ENCODE results near the gene TARBP1.

Gene TARBP1

GRCh38 chr1:234408757-234409156, 70.2 kb downstream of the TARBP1 start:
- H4K20me1 ChIP-seq (ENCODE audit: insufficient read depth, low read length) = no peaks in the 10 kb centered on the region
- H3K79me2 ChIP-seq (ENCODE audit: insufficient read depth, low read length) = no peaks in the 10 kb centered on the region
- H3K9me3 ChIP-seq (ENCODE audit: low read length) = no peaks in the 10 kb centered on the region
- H3K9me2 ChIP-seq (ENCODE audit: low read depth, low read length) = no peaks in the 10 kb centered on the region
- no peak overlapping the region for H3K27ac ChIP-seq (ENCODE audit: low read depth, low read length, poor library complexity, severe bottlenecking)
- H3K36me3 ChIP-seq (ENCODE audit: insufficient read depth, low read length) = peaks cover 49% of the 10 kb centered on the region; the same call in 1 of the 2 replicates
- no peaks in the 10 kb centered on the region for H3F3A ChIP-seq (ENCODE audit: insufficient read depth, low read length)
- TF ChIP-seq EZH2 (IDR thresholded peaks at IDR 0.05; ENCODE audit: borderline replicate concordance, low read length) (no peak), CTCF (IDR thresholded peaks at IDR 0.05; ENCODE audit: low read length) (no peak)
- no peak overlapping the region for H3K9ac ChIP-seq (ENCODE audit: low read length)
- no peak overlapping the region for H3K4me3 ChIP-seq (ENCODE audit: low read depth, low read length, poor library complexity, severe bottlenecking)
- H2AFZ ChIP-seq (ENCODE audit: low read length) = no peak overlapping the region
- H3K4me2 ChIP-seq (ENCODE audit: low read length) = no peak overlapping the region
- H3K4me1 ChIP-seq (ENCODE audit: insufficient read depth, low read length, severe bottlenecking) = peaks cover 5% of the 10 kb centered on the region
- no peaks in the 10 kb centered on the region for H3K27me3 ChIP-seq (ENCODE audit: insufficient read depth, low read length)

GRCh38 chr1:234406871-234407270, 72.1 kb downstream of the TARBP1 start:
- H3K4me3 ChIP-seq (ENCODE audit: low read depth, low read length, poor library complexity, severe bottlenecking) = no peak overlapping the region
- no peak for TF ChIP-seq EZH2 (IDR thresholded peaks at IDR 0.05; ENCODE audit: borderline replicate concordance, low read length)
- TF ChIP-seq CTCF (IDR thresholded peaks at IDR 0.05; ENCODE audit: low read length) = no peak
- H2AFZ ChIP-seq (ENCODE audit: low read length) = no peak overlapping the region
- H3K9me3 ChIP-seq (ENCODE audit: low read length) = no peaks in the 10 kb centered on the region
- H3K27me3 ChIP-seq (ENCODE audit: insufficient read depth, low read length) = no peaks in the 10 kb centered on the region
- H4K20me1 ChIP-seq (ENCODE audit: insufficient read depth, low read length) = no peaks in the 10 kb centered on the region
- H3K79me2 ChIP-seq (ENCODE audit: insufficient read depth, low read length) = no peaks in the 10 kb centered on the region
- no peak overlapping the region for H3K4me2 ChIP-seq (ENCODE audit: low read length)
- H3F3A ChIP-seq (ENCODE audit: insufficient read depth, low read length) = no peaks in the 10 kb centered on the region
- no peak overlapping the region for H3K9ac ChIP-seq (ENCODE audit: low read length)
- H3K9me2 ChIP-seq (ENCODE audit: low read depth, low read length) = no peaks in the 10 kb centered on the region
- no peak overlapping the region for H3K27ac ChIP-seq (ENCODE audit: low read depth, low read length, poor library complexity, severe bottlenecking)
- peaks cover 36% of the 10 kb centered on the region; the same call in 1 of the 2 replicates for H3K36me3 ChIP-seq (ENCODE audit: insufficient read depth, low read length)
- no peaks in the 10 kb centered on the region for H3K4me1 ChIP-seq (ENCODE audit: insufficient read depth, low read length, severe bottlenecking)

GRCh38 chr1:234405676-234406075, 73.3 kb downstream of the TARBP1 start:
- no peak overlapping the region for H3K9ac ChIP-seq (ENCODE audit: low read length)
- H3K4me3 ChIP-seq (ENCODE audit: low read depth, low read length, poor library complexity, severe bottlenecking) = no peak overlapping the region
- no peak overlapping the region for H3K27ac ChIP-seq (ENCODE audit: low read depth, low read length, poor library complexity, severe bottlenecking)
- peaks cover 5% of the 10 kb centered on the region for H3K4me1 ChIP-seq (ENCODE audit: insufficient read depth, low read length, severe bottlenecking)
- H4K20me1 ChIP-seq (ENCODE audit: insufficient read depth, low read length) = no peaks in the 10 kb centered on the region
- no peaks in the 10 kb centered on the region for H3K9me2 ChIP-seq (ENCODE audit: low read depth, low read length)
- H3K9me3 ChIP-seq (ENCODE audit: low read length) = no peaks in the 10 kb centered on the region
- H3F3A ChIP-seq (ENCODE audit: insufficient read depth, low read length) = no peaks in the 10 kb centered on the region; the same call in 1 of the 2 replicates
- no peak overlapping the region for H3K4me2 ChIP-seq (ENCODE audit: low read length)
- H3K79me2 ChIP-seq (ENCODE audit: insufficient read depth, low read length) = no peaks in the 10 kb centered on the region
- H3K36me3 ChIP-seq (ENCODE audit: insufficient read depth, low read length) = peaks cover 27% of the 10 kb centered on the region; the same call in 1 of the 2 replicates
- TF ChIP-seq CTCF (IDR thresholded peaks at IDR 0.05; ENCODE audit: low read length) (no peak), EZH2 (IDR thresholded peaks at IDR 0.05; ENCODE audit: borderline replicate concordance, low read length) (no peak)
- H3K27me3 ChIP-seq (ENCODE audit: insufficient read depth, low read length) = no peaks in the 10 kb centered on the region
- H2AFZ ChIP-seq (ENCODE audit: low read length) = no peak overlapping the region
